ENCODE measurements around the gene MARCHF2. TPM values are rescaled to one million over a fixed set of nuclear protein-coding genes. Genes with fewer than 3 reads are reported as not detected.
"Not testable (repeated sequence)": the region's sequence is repeated elsewhere in the genome, so short reads cannot be mapped to it uniquely, and the experiment has no call there.

MARCHF2 gene
- total RNA-seq, 4 donors from 2014 or later: 44.1 to 161 (median 62.8) TPM

DNA sequence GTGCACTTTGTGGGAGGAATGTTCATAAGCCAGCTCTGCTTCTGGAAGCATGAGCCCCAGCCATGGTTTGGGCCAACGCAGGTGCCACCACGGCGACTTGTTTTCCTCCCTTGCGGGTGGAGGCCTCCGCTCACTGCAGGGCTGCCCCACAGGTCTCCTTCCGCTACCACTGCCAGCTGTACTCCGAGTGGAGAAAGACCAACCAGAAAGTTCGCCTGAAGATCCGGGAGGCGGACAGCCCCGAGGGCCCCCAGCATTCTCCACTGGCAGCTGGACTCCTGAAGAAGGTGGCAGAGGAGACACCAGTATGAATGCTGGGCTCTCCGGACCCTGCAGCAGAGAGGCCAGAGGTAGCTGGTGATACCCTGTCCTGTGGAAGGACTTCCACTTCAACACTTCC, 25.1 kb downstream of the MARCHF2 start:
- H3K9me3 ChIP-seq: no peaks in the 10 kb centered on the region
- no peak for DNase-seq
- no peak overlapping the region for H3K4me3 ChIP-seq
- intact Hi-C loops (cut with DNase I; ENCODE audit: low total_unique reads): no loop called here
- H3K27me3 ChIP-seq: no peaks in the 10 kb centered on the region
- no peak overlapping the region for H3K27ac ChIP-seq
- no peaks in the 10 kb centered on the region for H3K36me3 ChIP-seq
- TF ChIP-seq POLR2A (IDR thresholded peaks at IDR 0.05): no peak
- TF ChIP-seq, protein P1, sequence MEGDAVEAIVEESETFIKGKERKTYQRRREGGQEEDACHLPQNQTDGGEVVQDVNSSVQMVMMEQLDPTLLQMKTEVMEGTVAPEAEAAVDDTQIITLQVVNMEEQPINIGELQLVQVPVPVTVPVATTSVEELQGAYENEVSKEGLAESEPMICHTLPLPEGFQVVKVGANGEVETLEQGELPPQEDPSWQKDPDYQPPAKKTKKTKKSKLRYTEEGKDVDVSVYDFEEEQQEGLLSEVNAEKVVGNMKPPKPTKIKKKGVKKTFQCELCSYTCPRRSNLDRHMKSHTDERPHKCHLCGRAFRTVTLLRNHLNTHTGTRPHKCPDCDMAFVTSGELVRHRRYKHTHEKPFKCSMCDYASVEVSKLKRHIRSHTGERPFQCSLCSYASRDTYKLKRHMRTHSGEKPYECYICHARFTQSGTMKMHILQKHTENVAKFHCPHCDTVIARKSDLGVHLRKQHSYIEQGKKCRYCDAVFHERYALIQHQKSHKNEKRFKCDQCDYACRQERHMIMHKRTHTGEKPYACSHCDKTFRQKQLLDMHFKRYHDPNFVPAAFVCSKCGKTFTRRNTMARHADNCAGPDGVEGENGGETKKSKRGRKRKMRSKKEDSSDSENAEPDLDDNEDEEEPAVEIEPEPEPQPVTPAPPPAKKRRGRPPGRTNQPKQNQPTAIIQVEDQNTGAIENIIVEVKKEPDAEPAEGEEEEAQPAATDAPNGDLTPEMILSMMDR (IDR thresholded peaks at IDR 0.05): no peak
- H3K4me1 ChIP-seq: no peaks in the 10 kb centered on the region

DNA sequence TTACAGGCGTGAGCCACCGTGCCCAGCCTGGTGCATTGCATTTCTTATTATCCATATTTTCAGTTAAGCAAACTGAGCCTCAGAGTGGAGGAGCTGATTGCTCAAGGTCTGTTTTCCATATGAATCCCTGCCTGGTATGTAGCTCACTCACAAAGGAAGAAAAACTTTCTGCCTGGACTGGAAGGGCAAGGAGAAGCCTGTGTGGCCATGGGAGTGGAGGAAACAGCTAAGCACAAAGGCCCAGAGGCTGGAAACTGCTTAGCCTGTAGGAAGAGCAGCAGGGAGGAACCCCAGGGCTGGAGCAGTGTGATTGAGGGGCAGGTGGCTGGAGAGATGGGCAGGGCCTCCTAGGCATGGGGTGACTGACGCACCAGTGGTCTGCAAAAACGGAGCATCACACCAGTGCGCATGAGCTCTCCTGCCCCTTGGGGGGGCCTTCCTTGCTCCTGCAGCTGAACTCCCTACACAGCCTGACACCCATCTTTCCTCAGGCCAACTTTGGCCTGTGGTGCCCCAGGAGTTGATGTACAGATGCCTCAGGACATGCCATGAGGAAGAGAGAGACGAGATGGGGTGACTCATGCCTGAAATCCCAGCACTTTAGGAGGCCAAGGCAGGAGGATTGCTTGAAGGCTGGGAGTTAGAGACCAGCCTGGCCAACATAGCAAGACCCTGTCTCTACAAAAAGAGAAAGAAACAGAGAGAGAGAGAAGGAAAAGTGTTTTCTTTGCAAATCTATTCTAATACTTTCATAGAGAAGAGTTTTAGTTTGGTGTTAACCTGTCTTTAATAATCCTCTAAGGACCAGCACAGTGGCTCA, 28.8 kb downstream of the MARCHF2 start:
- DNase-seq: no peak
- H3K27ac ChIP-seq: no peak overlapping the region
- intact Hi-C loops (cut with DNase I; ENCODE audit: low total_unique reads): no loop called here
- H3K4me1 ChIP-seq: peaks cover 4 to 8% of the 10 kb centered on the region in 2 donors
- no peak overlapping the region for H3K4me3 ChIP-seq
- no peaks in the 10 kb centered on the region for H3K9me3 ChIP-seq
- TF ChIP-seq POLR2A (IDR thresholded peaks at IDR 0.05): no peak
- TF ChIP-seq, protein P1 (IDR thresholded peaks at IDR 0.05): peak in 1 of 4 experiments; percentile 1
- H3K36me3 ChIP-seq: no peaks in the 10 kb centered on the region
- no peaks in the 10 kb centered on the region for H3K27me3 ChIP-seq

DNA sequence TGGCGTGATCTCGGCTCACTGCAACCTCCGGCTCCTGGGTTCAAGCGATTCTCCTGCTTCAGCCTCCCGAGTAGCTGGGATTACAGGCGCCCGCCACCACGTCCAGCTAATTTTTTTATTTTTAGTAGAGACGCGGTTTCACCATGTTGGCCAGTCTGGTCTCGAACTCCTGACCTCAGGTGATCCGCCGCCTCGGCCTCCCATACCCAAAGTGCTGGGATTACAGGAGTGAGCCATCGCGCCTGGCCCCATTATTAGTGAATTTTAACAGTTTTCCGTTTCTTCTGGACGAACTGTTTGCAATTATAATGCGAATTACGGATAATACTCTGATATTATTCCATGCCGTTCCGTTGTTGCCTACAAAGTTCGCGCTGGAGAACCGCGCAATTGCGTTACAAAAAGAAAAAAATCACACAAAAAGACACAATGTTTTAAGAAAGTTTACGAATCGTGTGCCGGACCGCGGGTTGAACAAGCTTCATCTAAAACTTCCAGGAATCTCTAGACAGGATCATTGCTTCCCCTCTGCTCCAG, 31.1 kb downstream of the MARCHF2 start:
- H3K4me1 ChIP-seq: peaks cover 10% of the 10 kb centered on the region in 2 donors
- peak overlapping the region; percentile 90 to 94 for H3K27ac ChIP-seq
- H3K4me3 ChIP-seq: peak overlapping the region; percentile 79 to 93
- intact Hi-C loops (cut with DNase I; ENCODE audit: low total_unique reads); H3K9me3 ChIP-seq; H3K36me3 ChIP-seq; DNase-seq; H3K27me3 ChIP-seq: not testable (repeated sequence)

DNA sequence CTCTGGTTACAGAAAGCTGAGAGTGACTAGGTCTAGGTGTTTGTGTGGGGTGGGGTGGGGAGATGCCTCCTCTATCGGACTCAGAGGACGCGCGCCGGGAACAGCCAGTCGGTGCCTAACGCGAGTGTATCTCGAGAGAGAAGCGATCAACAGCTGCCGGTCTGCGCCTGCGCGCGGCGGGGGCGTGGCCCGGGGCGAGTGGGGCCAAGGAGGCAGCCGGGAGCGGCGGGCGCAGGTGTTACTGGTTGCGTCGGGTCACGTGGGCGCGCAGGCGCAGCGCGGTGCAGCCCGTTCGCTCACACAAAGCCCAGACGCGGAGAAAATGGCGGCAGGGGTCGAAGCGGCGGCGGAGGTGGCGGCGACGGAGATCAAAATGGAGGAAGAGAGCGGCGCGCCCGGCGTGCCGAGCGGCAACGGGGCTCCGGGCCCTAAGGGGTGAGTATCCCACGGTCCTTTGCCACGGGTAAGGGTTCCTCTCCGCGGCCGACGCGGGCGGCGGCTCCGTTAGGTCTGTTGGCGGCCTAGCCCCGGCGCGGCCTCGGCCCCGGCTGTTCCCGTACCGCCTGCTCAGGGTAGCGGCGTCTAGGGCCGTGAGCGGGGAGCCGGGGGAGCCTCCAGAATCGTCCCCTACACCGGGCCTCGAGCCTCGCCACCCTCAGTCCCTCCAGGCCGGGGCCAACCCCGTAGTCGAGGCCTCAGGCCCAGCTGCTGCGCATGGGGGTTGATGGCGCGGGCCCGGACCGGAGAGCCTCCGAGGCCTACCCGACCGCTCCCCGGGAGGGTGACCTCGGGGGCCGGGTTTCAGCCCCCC, 31.8 kb downstream of the MARCHF2 start, which contains the start of gene HNRNPM:
Gene HNRNPM (plus strand): TSS at position 299 of the 811 bp plus-strand sequence. CDS start 24 bp downstream, at position 323.
- no peaks in the 10 kb centered on the region for H3K27me3 ChIP-seq
- peaks cover 10 to 12% of the 10 kb centered on the region in 2 donors for H3K4me1 ChIP-seq
- intact Hi-C loops (cut with DNase I; ENCODE audit: low total_unique reads): no loop called here
- H3K36me3 ChIP-seq: no peaks in the 10 kb centered on the region
- no peaks in the 10 kb centered on the region for H3K9me3 ChIP-seq
- peak; percentile 99 to 100 for DNase-seq
- H3K27ac ChIP-seq: peak within 1 kb of the TSS; percentile 90 to 94
- peak; percentile 93 to 99 for TF ChIP-seq POLR2A (IDR thresholded peaks at IDR 0.05)
- TF ChIP-seq, protein P1 (IDR thresholded peaks at IDR 0.05): peak in 2 of 4 experiments; percentile 11 to 17
- peak within 1 kb of the TSS; percentile 79 to 93 for H3K4me3 ChIP-seq

DNA sequence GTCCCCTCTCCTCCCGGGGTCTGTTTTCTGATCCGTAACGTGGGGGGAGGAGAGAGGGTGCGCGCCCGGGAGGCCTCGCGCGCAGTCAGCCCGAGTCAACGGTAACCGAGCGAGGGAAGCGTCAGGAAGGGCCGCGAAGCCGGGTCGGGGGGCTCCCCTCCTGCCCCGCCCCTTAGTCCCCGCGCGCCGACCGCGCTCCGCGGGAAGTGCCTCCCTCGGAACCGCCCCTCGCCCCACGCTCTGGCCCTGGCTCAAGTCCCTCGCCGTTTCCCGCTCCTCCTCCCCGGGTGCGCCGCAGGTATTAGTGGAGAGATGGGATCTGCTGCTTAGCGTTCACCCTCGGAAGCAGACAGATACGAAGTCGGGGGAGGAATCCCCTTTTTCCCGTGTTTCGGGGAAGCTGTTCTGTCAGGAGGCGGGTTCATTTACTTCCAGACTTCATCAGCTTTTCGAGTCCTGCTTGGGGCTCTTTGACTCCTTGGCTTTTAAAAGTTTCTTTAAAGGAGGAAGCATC, 32.4 kb downstream of the MARCHF2 start:
- H3K4me3 ChIP-seq: peak overlapping the region; percentile 79 to 93
- H3K36me3 ChIP-seq: no peaks in the 10 kb centered on the region
- no peaks in the 10 kb centered on the region for H3K9me3 ChIP-seq
- no peak for TF ChIP-seq POLR2A (IDR thresholded peaks at IDR 0.05)
- TF ChIP-seq, protein P1 (IDR thresholded peaks at IDR 0.05): no peak
- no peaks in the 10 kb centered on the region for H3K27me3 ChIP-seq
- intact Hi-C loops (cut with DNase I; ENCODE audit: low total_unique reads): no loop called here
- peak; percentile 46 to 55 for DNase-seq
- H3K4me1 ChIP-seq: peaks cover 10 to 16% of the 10 kb centered on the region in 2 donors
- H3K27ac ChIP-seq: peak overlapping the region; percentile 90 to 94
